H9 (cell line): ENCODE measurements around the gene GPR141. TPM values are rescaled to one million over a fixed set of nuclear protein-coding genes. Genes with fewer than 3 reads are reported as not detected.

ENCODE experiments used
- DNase-seq: peaks from one replicate; pipeline ENCODE4 v3.0.0-alpha.2; 2017
- H2AFZ ChIP-seq: one replicate; pipeline ENCODE4 v1.6.1; 2013; ENCODE audit warnings: mild to moderate bottlenecking, low read length, control low read depth, moderate library complexity
- H2AK5ac ChIP-seq: 2 replicates; pipeline ENCODE4 v1.6.1; 2013; ENCODE audit warnings: low read length, control low read depth, mixed read lengths; ENCODE audit not compliant: insufficient read length
- H2BK120ac ChIP-seq: one replicate; pipeline ENCODE4 v1.6.1; 2013; ENCODE audit warnings: low read depth, mild to moderate bottlenecking, low read length, control low read depth, inconsistent platforms; ENCODE audit not compliant: poor library complexity, severe bottlenecking
- H2BK12ac ChIP-seq: 2 replicates; pipeline ENCODE4 v1.6.1; 2013; ENCODE audit warnings: low read length, control low read depth, mixed read lengths, low read depth; ENCODE audit not compliant: insufficient read length
- H2BK15ac ChIP-seq: 2 replicates; pipeline ENCODE4 v1.6.1; 2013; ENCODE audit warnings: low read depth, low read length, control low read depth
- H2BK20ac ChIP-seq: one replicate; pipeline ENCODE4 v1.6.1; 2013; ENCODE audit warnings: low read depth, mild to moderate bottlenecking, low read length, control low read depth, inconsistent platforms; ENCODE audit not compliant: poor library complexity, severe bottlenecking
- H2BK5ac ChIP-seq: 2 replicates; pipeline ENCODE4 v1.6.1; 2013; ENCODE audit warnings: low read length, control low read depth, mixed read lengths; ENCODE audit not compliant: insufficient read length
- H3K14ac ChIP-seq: 2 replicates; pipeline ENCODE4 v1.6.1; 2013; ENCODE audit warnings: low read length, control low read depth; ENCODE audit not compliant: insufficient read depth
- H3K18ac ChIP-seq: 2 replicates; pipeline ENCODE4 v1.6.1; 2013; ENCODE audit warnings: low read depth, mild to moderate bottlenecking, mixed read lengths, low read length, control low read depth; ENCODE audit not compliant: insufficient read length
- H3K23ac ChIP-seq: 2 replicates; pipeline ENCODE4 v1.6.1; 2013; ENCODE audit warnings: low read length, control low read depth, mixed read lengths, low read depth; ENCODE audit not compliant: insufficient read length
- H3K23me2 ChIP-seq: 2 replicates; pipeline ENCODE4 v1.6.1; 2013; ENCODE audit warnings: low read depth, mild to moderate bottlenecking, mixed read lengths, low read length, control low read depth; ENCODE audit not compliant: insufficient read length, poor library complexity, severe bottlenecking
- H3K27ac ChIP-seq: 2 replicates; pipeline ENCODE4 v1.5.1; 2013; ENCODE audit warnings: low read length, control low read depth, mixed read lengths, low read depth; ENCODE audit not compliant: insufficient read length
- H3K27me3 ChIP-seq: 2 replicates; pipeline ENCODE4 v1.6.1; 2013; ENCODE audit warnings: low read length, control low read depth, inconsistent platforms; ENCODE audit not compliant: insufficient read depth
- H3K4ac ChIP-seq: 2 replicates; pipeline ENCODE4 v1.6.1; 2013; ENCODE audit warnings: low read depth, mild to moderate bottlenecking, control low read depth, inconsistent platforms, low read length, moderate library complexity
- H3K4me1 ChIP-seq: 2 replicates; pipeline ENCODE4 v1.6.1; 2013; ENCODE audit warnings: low read length, control low read depth, inconsistent platforms; ENCODE audit not compliant: insufficient read depth
- H3K4me2 ChIP-seq: 2 replicates; pipeline ENCODE4 v1.6.1; 2013; ENCODE audit warnings: low read length, control low read depth, mixed read lengths; ENCODE audit not compliant: insufficient read length, insufficient read depth
- H3K56ac ChIP-seq: 2 replicates; pipeline ENCODE4 v1.6.1; 2013; ENCODE audit warnings: low read depth, mild to moderate bottlenecking, mixed read lengths, low read length, control low read depth; ENCODE audit not compliant: insufficient read length
- H3K79me1 ChIP-seq: 2 replicates; pipeline ENCODE4 v1.6.1; 2013; ENCODE audit warnings: low read depth, mild to moderate bottlenecking, moderate library complexity, low read length, control low read depth, inconsistent platforms; ENCODE audit not compliant: insufficient read depth, poor library complexity, severe bottlenecking
- H3K79me2 ChIP-seq: 2 replicates; pipeline ENCODE4 v1.6.1; 2013; ENCODE audit warnings: low read length, control low read depth, inconsistent platforms; ENCODE audit not compliant: insufficient read depth
- H3K9ac ChIP-seq: 2 replicates; pipeline ENCODE4 v1.6.1; 2013; ENCODE audit warnings: low read length, control low read depth, mixed read lengths; ENCODE audit not compliant: insufficient read length; ENCODE audit errors: extremely low read depth
- H3K9me3 ChIP-seq: one replicate; pipeline ENCODE4 v1.6.1; 2013; ENCODE audit warnings: low read depth, low read length, inconsistent platforms; ENCODE audit not compliant: control insufficient read depth
- H3T11ph ChIP-seq: one replicate; pipeline ENCODE4 v1.6.1; 2013; ENCODE audit warnings: mild to moderate bottlenecking, low read length, control low read depth, inconsistent platforms
- H4K20me1 ChIP-seq: one replicate; pipeline ENCODE4 v1.6.1; 2013; ENCODE audit not compliant: control insufficient read depth, insufficient read length, insufficient read depth
- H4K5ac ChIP-seq: 2 replicates; pipeline ENCODE4 v1.6.1; 2013; ENCODE audit warnings: low read depth, mild to moderate bottlenecking, mixed read lengths, low read length, control low read depth; ENCODE audit not compliant: insufficient read length
- H4K8ac ChIP-seq: replicated peaks from 2 replicates; pipeline ENCODE4 v1.6.1; 2013; ENCODE audit warnings: low read length, control low read depth, mixed read lengths, low read depth; ENCODE audit not compliant: insufficient read length
- H4K91ac ChIP-seq: 2 replicates; pipeline ENCODE4 v1.6.1; 2013; ENCODE audit warnings: low read depth, mild to moderate bottlenecking, moderate library complexity, mixed read lengths, low read length, control low read depth; ENCODE audit not compliant: insufficient read length
- H3K27ac Mint-ChIP-seq, 3 experiments: 2 replicates in 2 of 3; 3 replicates in 1 of 3; pipeline ENCODE4 v1.8.0; 2020 to 2021; ENCODE audit warnings: mixed read lengths in 3 of 3, mild to moderate bottlenecking in 1 of 3, moderate library complexity in 1 of 3
- H3K27me3 Mint-ChIP-seq: 2 replicates; pipeline ENCODE4 v1.8.0; 2021; ENCODE audit warnings: low read depth, mild to moderate bottlenecking, moderate library complexity, mixed read lengths
- H3K36me3 Mint-ChIP-seq, 3 experiments: 2 replicates in 2 of 3; 3 replicates in 1 of 3; pipeline ENCODE4 v1.8.0; 2020 to 2021; ENCODE audit warnings: low read depth in 3 of 3, mixed read lengths in 3 of 3; ENCODE audit not compliant: insufficient read depth in 1 of 3
- H3K4me1 Mint-ChIP-seq, 2 experiments: 2 replicates each; pipeline ENCODE4 v1.8.0; 2020; ENCODE audit warnings: mixed read lengths in 2 of 2
- H3K4me3 Mint-ChIP-seq, 2 experiments: 2 replicates in 1 of 2; 3 replicates in 1 of 2; pipeline ENCODE4 v1.8.0; 2020 to 2021; ENCODE audit warnings: mild to moderate bottlenecking in 2 of 2, mixed read lengths in 2 of 2, moderate library complexity in 1 of 2
- H3K9me3 Mint-ChIP-seq, 2 experiments: 2 replicates in 1 of 2; 3 replicates in 1 of 2; pipeline ENCODE4 v1.8.0; 2020; ENCODE audit warnings: mild to moderate bottlenecking in 2 of 2, mixed read lengths in 2 of 2, moderate library complexity in 1 of 2
- WGBS: extraction: QIAGEN DNeasy Blood & Tissue Kit; methylation state at CpG from one replicate; pipeline ENCODE4 v1.1.7; 2013; ENCODE audit warnings: missing lambda C conversion rate, low lambda C conversion rate, mixed read lengths; ENCODE audit not compliant: insufficient read length; ENCODE audit errors: extremely low coverage; 5-methylcytosine and 5-hydroxymethylcytosine counted together
- total RNA-seq: library from RNA; stranded (reverse); gene quantifications from 2 replicates; pipeline ENCODE4 v1.2.1, GENCODE V29; 2021
- TF ChIP-seq, protein P1 (sequence below): fragments of 200-600 bp; sonication (generic); conservative IDR thresholded peaks from 3 replicates; pipeline ENCODE4 v1.8.0; 2021; ENCODE audit warnings: antibody characterized with exemption, mild to moderate bottlenecking

Gene GPR141
- total RNA-seq, 1 experiment from 2014 or later, result 0.50 TPM

DNA sequence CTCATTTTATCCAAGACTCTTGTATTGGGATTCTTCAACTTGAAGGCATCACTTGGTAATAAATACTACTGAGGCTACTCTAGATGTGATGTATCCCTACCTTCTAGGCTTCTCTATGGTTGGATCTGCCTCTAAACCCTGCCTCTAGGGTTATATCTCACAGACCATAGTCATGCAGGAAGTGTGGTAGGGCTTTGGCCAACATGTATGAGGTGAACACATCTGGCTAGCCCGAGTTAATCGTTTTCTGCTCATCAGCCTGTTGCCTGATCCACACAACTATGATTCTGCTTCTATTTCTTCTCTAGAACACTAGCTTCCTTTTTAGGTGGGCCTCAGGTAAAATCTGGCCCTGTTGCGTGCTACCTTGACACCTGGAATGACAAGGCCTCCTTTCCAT is 86.2 kb downstream of the GPR141 start:
- H3K14ac ChIP-seq, result no peak overlapping the region
- peaks cover 8 to 14% of the 10 kb centered on the region in 2 experiments; a peak in 4 of 5 replicates for H3K9me3 Mint-ChIP-seq
- TF ChIP-seq, protein P1, sequence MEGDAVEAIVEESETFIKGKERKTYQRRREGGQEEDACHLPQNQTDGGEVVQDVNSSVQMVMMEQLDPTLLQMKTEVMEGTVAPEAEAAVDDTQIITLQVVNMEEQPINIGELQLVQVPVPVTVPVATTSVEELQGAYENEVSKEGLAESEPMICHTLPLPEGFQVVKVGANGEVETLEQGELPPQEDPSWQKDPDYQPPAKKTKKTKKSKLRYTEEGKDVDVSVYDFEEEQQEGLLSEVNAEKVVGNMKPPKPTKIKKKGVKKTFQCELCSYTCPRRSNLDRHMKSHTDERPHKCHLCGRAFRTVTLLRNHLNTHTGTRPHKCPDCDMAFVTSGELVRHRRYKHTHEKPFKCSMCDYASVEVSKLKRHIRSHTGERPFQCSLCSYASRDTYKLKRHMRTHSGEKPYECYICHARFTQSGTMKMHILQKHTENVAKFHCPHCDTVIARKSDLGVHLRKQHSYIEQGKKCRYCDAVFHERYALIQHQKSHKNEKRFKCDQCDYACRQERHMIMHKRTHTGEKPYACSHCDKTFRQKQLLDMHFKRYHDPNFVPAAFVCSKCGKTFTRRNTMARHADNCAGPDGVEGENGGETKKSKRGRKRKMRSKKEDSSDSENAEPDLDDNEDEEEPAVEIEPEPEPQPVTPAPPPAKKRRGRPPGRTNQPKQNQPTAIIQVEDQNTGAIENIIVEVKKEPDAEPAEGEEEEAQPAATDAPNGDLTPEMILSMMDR, result no peak
- H3K79me1 ChIP-seq, result no peaks in the 10 kb centered on the region
- no peak overlapping the region for H3T11ph ChIP-seq
- no peaks in the 10 kb centered on the region for H3K4me1 ChIP-seq
- DNase-seq, result no peak
- H3K27me3 ChIP-seq, result no peaks in the 10 kb centered on the region
- no peaks in the 10 kb centered on the region for H3K79me2 ChIP-seq
- H2BK120ac ChIP-seq, result no peak overlapping the region
- no peak overlapping the region for H4K8ac ChIP-seq
- no peaks in the 10 kb centered on the region for H4K20me1 ChIP-seq
- H3K27ac Mint-ChIP-seq, result no peak overlapping the region
- no peaks in the 10 kb centered on the region for H3K23me2 ChIP-seq
- H3K27me3 Mint-ChIP-seq, result peaks cover 1% of the 10 kb centered on the region; the same call in 1 of the 2 replicates
- no peaks in the 10 kb centered on the region for H3K9me3 ChIP-seq
- no peak overlapping the region for H2BK15ac ChIP-seq
- H3K56ac ChIP-seq, result no peak overlapping the region
- no peak overlapping the region for H3K23ac ChIP-seq
- H2BK12ac ChIP-seq, result no peak overlapping the region
- peaks cover 0 to 4% (median 0%) of the 10 kb centered on the region in 3 experiments; a peak in 3 of 7 replicates for H3K36me3 Mint-ChIP-seq
- H2BK5ac ChIP-seq, result no peak overlapping the region
- no peak overlapping the region for H3K9ac ChIP-seq
- no peak overlapping the region for H3K4me3 Mint-ChIP-seq
- H3K4me1 Mint-ChIP-seq, result peaks cover 0 to 3% of the 10 kb centered on the region in 2 experiments; a peak in 1 of 4 replicates
- H2BK20ac ChIP-seq, result no peak overlapping the region
- H4K5ac ChIP-seq, result no peak overlapping the region
- H2AFZ ChIP-seq, result no peak overlapping the region
- no peak overlapping the region for H2AK5ac ChIP-seq
- no peak overlapping the region for H3K18ac ChIP-seq
- no peak overlapping the region for H4K91ac ChIP-seq
- no peak overlapping the region for H3K4me2 ChIP-seq
- WGBS, result no CpG with 5 or more reads among the region's 3 CpGs
- no peak overlapping the region for H3K4ac ChIP-seq
- no peak overlapping the region for H3K27ac ChIP-seq
